Measurements from ENCODE around the gene MICALL1. TPM values are rescaled to one million over a fixed set of nuclear protein-coding genes. Genes with fewer than 3 reads are reported as not detected.

The MICALL1 gene
- total and polyA plus RNA-seq, 8 donors, result 8.8 to 22.3 (median 19.2) TPM

GRCh38 chr22:37967637-37968451 lies 61.7 kb downstream of the MICALL1 start:
- Histone ChIP-seq H3K27ac (no peak overlapping the region), H3K9me3 (no peaks in the 10 kb centered on the region), H3K36me3 (peaks cover 3 to 13% (median 4%) of the 10 kb centered on the region in 3 donors), H3K4me1 (no peaks in the 10 kb centered on the region), H3K27me3 (no peaks in the 10 kb centered on the region), H3K4me3 (no peak overlapping the region)
- no peak for ATAC-seq
- WGBS, 2 donors, result 78 to 81% methylated on average over 14 of the region's 14 CpGs
- no peak for DNase-seq
- FAIRE-seq, result no peak
- TF ChIP-seq CTCF (IDR thresholded peaks at IDR 0.05), result no peak
- intact Hi-C loops (cut with DNase I), result loop anchor here in 2 of 3 donors (10.0 kb wide), 1 partner anchor 153 kb away; no protein-coding TSS in a partner anchor

- intact Hi-C loops (cut with DNase I), result loop anchor here in 2 of 3 donors (10.0 kb wide), 1 partner anchor 154 kb away; no protein-coding TSS in a partner anchor
- Histone ChIP-seq H3K9me3 (no peaks in the 10 kb centered on the region), H3K4me3 (no peak overlapping the region), H3K27me3 (no peaks in the 10 kb centered on the region), H3K36me3 (peaks cover 3 to 13% (median 4%) of the 10 kb centered on the region in 3 donors), H3K4me1 (no peaks in the 10 kb centered on the region), H3K27ac (no peak overlapping the region)
- no peak for DNase-seq
- 67 to 68% methylated on average over 5 of the region's 5 CpGs for WGBS, 2 donors
- peak in 1 of 4 donors; percentile 6 for ATAC-seq
- no peak for FAIRE-seq
- no peak for TF ChIP-seq CTCF (IDR thresholded peaks at IDR 0.05)
Observed at GRCh38 chr22:37968452-37969251, 62.6 kb downstream of the MICALL1 start.

GRCh38 chr22:37970864-37971263 lies 64.8 kb downstream of the MICALL1 start:
- H3K4me3 ChIP-seq, result no peak overlapping the region
- intact Hi-C loops (cut with DNase I), result no loop called here
- DNase-seq (no peak), ATAC-seq (no peak), FAIRE-seq (no peak)
- no peak overlapping the region for H3K27ac ChIP-seq
- 95 to 98% methylated on average over 4 of the region's 4 CpGs for WGBS, 2 donors
- no peaks in the 10 kb centered on the region for H3K27me3 ChIP-seq
- no peaks in the 10 kb centered on the region for H3K4me1 ChIP-seq
- H3K9me3 ChIP-seq, result no peaks in the 10 kb centered on the region
- H3K36me3 ChIP-seq, result peaks cover 3 to 13% (median 4%) of the 10 kb centered on the region in 3 donors
- TF ChIP-seq CTCF (IDR thresholded peaks at IDR 0.05), result no peak

- H3K27me3 ChIP-seq, result no peaks in the 10 kb centered on the region
- no peaks in the 10 kb centered on the region for H3K9me3 ChIP-seq
- no peak for FAIRE-seq
- intact Hi-C loops (cut with DNase I), result no loop called here
- no peak overlapping the region for H3K4me3 ChIP-seq
- no peak for DNase-seq
- 85 to 88% methylated on average over 7 of the region's 7 CpGs for whole genome bisulfite sequencing, 2 donors
- TF ChIP-seq CTCF (IDR thresholded peaks at IDR 0.05), result no peak
- H3K4me1 ChIP-seq, result no peaks in the 10 kb centered on the region
- H3K27ac ChIP-seq, result no peak overlapping the region
- no peak for ATAC-seq
- H3K36me3 ChIP-seq, result peaks cover 3 to 13% (median 4%) of the 10 kb centered on the region in 3 donors
Observed at GRCh38 chr22:37971475-37972434, 65.7 kb downstream of the MICALL1 start.
